PFSK-1 (cell line): ENCODE measurements around the gene PARD3B.

Experiments
- POLR2AphosphoS5 ChIP-seq: IDR thresholded peaks from 2 replicates; pipeline ENCODE4 v1.6.1; 2012; ENCODE audit warnings: low read depth, mild to moderate bottlenecking, control low read depth, low read length, moderate library complexity
- SIN3A ChIP-seq: IDR thresholded peaks from 2 replicates; pipeline ENCODE4 v1.6.1; 2012; ENCODE audit warnings: mild to moderate bottlenecking, low read length, moderate library complexity, borderline replicate concordance; ENCODE audit not compliant: insufficient read depth
- TAF1 ChIP-seq: IDR thresholded peaks from 2 replicates; pipeline ENCODE4 v1.6.1; 2012; ENCODE audit warnings: low read length, control low read depth, borderline replicate concordance; ENCODE audit not compliant: insufficient read depth
- TF ChIP-seq, protein P1 (sequence below), 2 experiments: IDR thresholded peaks; 2 replicates each; pipeline versions ENCODE4 v1.6.1 to v1.8.0; 2011 to 2012; ENCODE audit warnings: low read depth in 2 of 2, low read length in 2 of 2, control low read depth in 1 of 2, inconsistent platforms in 1 of 2, mild to moderate bottlenecking in 1 of 2, moderate library complexity in 1 of 2; ENCODE audit not compliant: insufficient read depth in 1 of 2

DNA sequence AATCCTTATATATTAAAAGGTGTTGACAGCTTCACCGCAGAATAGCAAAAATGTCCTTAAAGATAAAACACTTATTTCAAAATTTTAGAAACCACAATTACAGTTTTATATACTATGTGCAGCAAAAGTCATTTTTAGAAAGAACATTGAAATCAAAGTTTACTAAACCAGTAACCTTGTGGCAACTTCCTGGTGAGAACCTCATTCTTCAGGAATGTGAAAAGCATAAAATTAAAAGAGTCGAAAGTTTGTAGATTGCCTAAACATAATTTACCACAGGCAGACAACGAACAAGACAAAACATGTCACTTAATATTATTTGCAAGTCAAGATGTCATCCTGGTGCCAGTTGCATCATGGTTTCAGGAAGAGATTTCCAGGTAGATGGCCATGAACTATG is 1028.7 kb downstream of the PARD3B start:
- TF ChIP-seq POLR2AphosphoS5, result no peak
- TF ChIP-seq, protein P1, sequence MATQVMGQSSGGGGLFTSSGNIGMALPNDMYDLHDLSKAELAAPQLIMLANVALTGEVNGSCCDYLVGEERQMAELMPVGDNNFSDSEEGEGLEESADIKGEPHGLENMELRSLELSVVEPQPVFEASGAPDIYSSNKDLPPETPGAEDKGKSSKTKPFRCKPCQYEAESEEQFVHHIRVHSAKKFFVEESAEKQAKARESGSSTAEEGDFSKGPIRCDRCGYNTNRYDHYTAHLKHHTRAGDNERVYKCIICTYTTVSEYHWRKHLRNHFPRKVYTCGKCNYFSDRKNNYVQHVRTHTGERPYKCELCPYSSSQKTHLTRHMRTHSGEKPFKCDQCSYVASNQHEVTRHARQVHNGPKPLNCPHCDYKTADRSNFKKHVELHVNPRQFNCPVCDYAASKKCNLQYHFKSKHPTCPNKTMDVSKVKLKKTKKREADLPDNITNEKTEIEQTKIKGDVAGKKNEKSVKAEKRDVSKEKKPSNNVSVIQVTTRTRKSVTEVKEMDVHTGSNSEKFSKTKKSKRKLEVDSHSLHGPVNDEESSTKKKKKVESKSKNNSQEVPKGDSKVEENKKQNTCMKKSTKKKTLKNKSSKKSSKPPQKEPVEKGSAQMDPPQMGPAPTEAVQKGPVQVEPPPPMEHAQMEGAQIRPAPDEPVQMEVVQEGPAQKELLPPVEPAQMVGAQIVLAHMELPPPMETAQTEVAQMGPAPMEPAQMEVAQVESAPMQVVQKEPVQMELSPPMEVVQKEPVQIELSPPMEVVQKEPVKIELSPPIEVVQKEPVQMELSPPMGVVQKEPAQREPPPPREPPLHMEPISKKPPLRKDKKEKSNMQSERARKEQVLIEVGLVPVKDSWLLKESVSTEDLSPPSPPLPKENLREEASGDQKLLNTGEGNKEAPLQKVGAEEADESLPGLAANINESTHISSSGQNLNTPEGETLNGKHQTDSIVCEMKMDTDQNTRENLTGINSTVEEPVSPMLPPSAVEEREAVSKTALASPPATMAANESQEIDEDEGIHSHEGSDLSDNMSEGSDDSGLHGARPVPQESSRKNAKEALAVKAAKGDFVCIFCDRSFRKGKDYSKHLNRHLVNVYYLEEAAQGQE (IDR thresholded peaks at IDR 0.05; ENCODE audit: insufficient read depth in 1 of 2, low read depth in 2 of 2, low read length in 2 of 2), result no peak
- no peak for TF ChIP-seq SIN3A
- no peak for TF ChIP-seq TAF1
